NCI-H345 (cell line): ENCODE data around the gene CPSF6.
A peak's percentile ranks its signal among the peaks of the same experiment; 100 is the strongest.
"Not testable (repeated sequence)": the region's sequence is repeated elsewhere in the genome, so short reads cannot be mapped to it uniquely, and the experiment has no call there.

ENCODE experiments used
- DNase-seq: peaks from one replicate; lab custom pipeline; 2025; lab: John Stamatoyannopoulos, UW

The CPSF6 gene

DNA sequence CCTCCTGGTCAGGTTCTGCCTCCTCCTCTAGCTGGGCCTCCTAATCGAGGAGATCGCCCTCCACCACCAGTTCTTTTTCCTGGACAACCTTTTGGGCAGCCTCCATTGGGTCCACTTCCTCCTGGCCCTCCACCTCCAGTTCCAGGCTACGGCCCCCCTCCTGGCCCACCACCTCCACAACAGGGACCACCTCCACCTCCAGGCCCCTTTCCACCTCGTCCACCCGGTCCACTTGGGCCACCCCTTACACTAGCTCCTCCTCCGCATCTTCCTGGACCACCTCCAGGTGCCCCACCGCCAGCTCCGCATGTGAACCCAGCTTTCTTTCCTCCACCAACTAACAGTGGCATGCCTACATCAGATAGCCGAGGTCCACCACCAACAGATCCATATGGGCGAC lies 19.3 kb downstream of the CPSF6 start:
- no peak for DNase-seq

DNA sequence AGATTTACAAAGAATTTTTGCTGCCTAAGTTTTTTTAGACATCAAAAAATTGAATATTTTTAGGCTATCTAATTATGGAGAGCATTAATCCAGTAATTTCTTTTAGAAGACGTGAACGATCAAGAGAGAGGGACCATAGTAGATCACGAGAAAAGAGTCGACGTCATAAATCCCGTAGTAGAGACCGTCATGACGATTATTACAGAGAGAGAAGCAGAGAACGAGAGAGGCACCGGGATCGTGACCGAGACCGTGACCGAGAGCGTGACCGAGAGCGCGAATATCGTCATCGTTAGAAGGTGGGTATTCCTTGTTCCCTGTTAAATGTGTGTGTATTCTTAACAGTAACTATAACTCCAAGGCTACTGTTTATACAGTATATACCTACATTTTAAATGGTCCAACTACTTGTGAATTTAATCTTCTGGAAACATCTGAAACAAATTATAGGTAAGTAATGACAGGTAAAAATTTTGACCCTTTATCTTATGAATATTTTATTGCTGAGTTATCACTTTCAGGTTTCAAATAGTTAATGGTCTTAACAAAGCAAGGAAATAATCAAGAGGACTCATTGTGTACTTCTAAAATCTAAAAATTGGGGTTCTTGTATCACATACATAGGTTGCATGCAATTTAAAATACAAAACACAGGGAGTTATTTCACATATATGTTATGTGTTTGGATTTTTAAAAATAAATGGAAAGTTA lies 23.1 kb downstream of the CPSF6 start:
- no peak for DNase-seq

DNA sequence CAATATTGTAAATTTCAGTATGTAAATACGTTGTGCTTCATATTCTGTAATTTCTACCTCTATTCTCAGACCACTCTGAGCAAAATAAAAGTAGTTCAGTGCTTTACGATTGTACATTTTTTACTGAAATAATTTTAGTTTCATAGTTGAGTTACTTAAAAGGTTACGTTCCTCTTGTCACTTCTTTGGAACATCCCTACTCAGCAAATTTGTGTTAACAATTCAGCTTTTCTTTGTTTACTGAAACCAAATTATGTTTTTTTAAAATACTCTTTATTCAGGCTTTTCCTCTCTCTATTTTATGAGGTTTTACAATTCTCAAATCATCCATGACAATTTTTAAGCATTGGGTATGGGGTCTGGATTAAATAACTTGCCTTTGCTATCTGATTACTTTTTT lies 25.8 kb downstream of the CPSF6 start:
- DNase-seq, result no peak

DNA sequence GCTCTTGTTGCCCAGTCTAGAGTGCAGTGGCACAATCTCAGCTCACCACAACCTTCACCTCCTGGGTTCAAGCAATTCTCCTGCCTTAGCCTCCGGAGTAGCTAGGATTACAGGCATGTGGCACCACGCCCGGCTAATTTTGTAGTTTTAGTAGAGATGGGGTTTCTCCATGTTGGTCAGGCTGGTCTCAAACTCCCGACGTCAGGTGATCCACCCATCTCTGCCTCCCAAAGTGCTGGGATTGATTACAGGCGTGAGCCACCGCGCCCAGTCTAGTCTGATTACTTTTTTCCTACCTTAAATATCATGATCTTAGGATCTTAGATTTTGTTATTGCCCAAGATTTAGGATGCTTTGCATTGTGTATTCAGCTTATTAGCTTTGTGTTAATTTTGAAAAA lies 26.3 kb downstream of the CPSF6 start:
- not testable (repeated sequence) for DNase-seq

DNA sequence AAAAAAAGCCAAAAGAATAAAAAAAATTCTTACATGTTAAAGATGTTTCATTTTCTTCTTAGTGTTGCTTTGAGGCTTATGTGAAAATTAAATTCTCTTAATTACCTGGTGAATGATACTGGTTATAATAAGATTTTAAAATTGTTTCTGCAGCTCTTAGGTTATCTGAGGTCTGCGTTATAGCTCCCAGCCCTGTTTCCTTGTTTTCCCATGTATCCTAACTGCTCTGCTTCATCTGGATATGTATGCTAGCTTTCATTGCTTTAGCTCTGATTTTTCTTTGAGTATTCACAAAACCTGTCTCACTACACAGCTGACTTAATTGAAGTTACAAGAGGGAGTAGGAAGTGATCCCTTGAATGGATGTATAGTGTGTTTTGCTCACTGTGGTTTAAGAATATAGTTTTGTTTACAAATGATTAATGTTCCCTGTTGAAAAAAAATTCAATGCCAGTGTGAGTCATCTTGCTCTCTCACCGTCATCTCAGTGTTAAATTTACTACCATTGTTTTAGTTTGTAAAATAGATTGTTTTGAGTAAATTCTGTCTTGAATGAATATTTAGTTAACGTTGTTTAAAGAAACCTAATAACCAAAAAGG lies 26.8 kb downstream of the CPSF6 start:
- DNase-seq, result no peak

DNA sequence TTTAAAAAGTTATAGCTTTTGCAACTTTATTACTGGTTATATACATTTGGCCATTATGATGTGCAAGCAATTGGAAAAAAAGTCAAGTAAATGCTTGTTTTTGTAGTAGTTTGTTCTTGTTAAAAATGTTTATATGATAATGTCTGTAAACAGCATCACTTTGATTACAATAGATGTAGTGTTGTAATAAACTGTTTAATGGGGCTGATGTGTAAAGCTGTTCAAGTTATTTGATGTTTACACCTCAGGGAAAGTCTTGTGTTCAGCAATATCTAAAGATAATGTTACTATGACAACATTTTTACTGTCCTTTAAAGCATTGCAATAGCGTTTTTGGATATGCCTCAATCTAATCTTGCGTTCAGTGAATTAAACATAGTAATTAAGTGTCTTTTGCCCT lies 30.4 kb downstream of the CPSF6 start:
- DNase-seq, result no peak

DNA sequence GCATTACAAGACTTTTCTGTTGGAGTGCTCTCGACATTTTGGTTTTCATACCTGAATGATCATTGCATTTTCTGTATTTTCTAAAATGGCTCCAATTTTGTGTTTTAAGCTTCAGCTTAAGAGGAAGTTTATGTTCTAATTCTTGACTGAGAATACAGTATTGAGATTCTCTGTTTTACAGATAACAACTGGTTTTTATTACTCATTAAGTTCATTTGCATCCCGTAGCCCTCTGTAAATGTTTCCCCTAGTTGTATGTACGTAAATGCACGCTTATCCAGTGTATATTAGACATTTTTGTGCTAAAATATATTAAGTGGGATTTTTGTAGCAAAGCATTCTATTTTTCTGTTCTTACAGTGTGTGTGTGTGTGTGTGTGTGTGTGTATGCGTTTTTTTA lies 33.1 kb downstream of the CPSF6 start:
- DNase-seq, result no peak

DNA sequence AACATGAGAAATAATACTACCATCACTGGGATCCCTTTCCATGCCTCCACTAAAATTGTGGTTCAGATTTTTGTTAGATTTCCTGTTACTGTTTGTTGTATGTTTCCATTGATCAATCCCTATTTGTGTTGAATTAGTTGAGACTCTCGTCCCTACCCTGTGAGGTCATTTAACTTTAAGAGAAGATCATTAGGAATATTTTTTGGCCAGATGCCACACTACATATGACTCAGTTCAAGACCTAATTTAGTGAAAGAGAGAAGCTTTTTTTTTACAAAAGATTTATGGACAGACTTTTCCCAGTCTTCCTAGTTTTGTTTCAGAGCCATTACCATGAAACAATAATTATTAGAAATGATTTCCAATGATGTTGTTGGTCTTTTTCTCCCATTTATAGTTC lies 35.5 kb downstream of the CPSF6 start:
- DNase-seq, result no peak

DNA sequence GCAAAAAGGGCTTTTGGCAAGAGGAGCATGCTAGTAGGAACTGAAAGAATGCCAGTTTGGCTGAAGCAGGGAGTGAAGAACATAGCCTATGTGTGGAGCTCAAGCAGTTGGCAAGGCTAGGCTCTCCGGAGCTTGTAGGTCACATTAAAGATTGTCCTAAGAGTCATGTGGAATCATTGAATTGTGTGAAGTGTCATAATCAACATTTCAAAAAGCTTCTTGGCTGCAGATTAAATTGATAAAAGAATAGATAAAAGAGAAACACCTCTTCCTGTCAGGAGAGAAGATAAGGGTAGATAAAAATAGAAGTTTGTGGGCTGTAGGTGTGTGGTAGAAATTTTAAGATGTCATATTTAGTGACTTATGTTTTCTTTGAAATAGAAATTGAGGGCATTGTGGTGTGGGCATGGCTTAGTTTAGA lies 36.1 kb downstream of the CPSF6 start:
- DNase-seq, result no peak

DNA sequence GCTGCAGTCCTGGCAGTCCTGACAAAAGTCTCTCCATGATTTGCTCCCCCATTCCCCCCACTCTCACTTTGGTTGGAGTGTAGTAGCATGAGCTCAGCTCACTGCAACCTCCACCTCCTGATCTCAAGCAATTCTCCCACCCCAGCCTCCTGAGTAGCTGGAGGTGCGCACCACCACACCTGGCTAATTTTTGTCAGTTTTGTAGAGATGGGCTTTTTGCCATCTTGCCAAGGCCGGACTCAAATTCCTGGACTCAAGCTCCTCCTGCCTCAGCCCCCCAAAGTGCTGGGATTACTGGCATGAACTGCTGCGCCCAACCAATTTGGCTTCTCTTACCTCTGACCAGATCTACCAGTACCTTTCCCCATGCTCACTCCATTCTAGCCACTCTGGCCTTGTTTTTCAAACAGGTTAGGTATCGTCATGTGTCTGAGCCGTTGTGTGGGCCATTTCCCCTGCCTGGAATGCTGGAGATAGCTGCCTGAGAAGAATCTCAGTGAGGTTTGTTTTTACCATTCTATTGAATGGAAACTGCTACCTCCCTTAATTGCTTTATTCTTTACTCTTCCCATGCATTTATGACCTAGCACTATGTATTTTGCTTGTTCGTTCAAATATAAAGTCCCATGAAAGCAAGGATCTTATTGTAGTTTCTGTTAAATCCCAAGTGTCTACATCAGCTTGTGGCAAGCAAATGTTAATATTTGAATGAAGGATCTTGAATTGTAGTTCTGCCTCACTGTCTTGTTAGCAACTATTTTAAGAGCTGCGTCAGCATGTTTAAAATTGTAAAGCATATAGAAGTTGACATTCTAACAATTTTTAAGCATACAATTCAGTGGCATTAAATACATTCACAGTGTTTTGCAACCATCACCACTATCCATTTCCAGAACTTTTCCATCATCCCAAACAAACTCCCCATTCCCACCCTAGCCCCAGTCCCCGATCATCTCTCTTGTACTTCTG lies 39.7 kb downstream of the CPSF6 start:
- no peak for DNase-seq

DNA sequence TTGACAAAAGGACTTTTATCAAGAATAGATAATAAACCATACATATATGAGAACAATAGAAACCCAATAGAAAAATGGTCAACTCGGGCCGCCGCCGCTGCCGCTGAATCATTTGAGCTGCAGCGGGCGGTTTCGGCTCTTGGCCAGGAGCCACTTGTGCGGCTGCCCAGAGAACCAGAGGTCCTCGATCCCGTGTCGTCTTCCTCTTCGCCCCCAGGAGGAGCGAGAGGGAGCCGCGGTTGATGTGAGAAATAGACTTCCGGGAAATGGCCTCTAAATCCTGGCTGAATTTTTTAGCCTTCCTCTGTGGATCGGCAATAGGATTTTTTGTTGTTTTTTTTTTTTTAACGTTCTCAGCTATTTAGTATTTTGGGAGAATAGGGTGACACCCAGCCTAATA lies 44.8 kb downstream of the CPSF6 start:
- DNase-seq, result peak; percentile 34

DNA sequence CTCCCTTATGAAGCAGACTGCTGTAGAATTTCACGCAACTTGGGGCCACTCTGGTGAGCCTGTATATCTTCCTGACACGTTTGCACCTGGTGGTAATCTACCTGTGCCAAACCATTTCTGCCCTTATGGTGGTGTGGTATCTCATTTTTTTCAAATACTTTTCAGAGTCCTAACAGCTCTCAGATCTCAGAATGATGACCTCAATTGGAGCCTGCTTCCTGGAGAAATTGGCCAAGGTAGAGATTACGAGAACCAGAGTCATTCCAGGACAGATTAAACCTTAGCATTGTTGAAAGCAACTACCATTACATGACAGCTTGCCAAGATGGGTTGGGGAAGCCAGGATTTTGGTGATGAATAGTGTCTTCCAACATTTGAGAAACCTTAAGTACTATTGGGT lies 48.2 kb downstream of the CPSF6 start:
- DNase-seq, result no peak

DNA sequence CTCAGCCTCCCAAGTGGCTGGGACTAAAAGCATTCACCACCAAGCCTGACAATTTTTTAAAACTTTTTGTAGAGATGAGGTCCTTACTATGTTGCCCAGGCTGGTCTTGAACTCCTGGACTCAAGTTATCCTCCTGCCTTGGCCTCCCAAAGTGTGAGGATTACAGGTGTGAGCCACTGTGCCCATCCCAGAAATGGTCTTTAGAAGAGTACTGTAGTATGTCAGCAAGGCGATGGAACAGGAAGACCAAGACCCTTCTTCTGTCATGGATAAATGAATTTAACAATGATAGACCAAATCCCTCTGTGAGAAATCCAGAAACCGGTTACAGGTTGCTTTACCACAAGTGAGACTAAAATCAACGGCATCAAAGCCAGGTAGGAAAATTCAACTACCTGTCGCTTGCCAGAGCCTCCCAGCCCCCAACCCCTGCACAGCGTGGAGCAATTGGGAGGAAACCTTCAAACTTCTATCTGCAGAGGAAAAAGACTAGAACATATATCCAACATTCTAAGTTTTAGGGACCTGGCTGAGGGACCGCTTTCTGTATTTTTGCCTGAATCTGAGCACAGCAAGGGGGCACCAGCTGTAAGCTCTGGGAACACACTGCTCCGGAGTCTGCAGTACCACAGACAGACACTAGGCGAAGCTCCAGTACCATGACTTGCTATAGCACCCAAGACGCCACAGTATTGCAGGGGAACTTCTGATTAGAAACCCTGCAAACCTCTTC lies 51.3 kb downstream of the CPSF6 start:
- peak; percentile 77 for DNase-seq

DNA sequence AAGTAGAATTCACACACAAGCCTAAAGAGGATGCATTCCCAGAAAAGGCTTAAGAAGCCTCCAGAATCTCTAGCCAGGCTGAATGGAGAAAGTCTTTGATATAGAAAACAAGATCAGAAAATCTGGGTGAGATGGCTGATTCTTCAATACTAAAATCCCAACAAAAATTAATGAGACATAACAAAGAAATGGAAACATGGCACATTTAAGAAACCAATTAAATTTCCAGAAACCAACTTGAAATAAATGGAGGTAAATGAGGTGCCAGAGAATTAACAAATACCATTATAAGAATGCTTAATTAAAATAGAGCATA lies 51.9 kb downstream of the CPSF6 start:
- DNase-seq, result no peak

DNA sequence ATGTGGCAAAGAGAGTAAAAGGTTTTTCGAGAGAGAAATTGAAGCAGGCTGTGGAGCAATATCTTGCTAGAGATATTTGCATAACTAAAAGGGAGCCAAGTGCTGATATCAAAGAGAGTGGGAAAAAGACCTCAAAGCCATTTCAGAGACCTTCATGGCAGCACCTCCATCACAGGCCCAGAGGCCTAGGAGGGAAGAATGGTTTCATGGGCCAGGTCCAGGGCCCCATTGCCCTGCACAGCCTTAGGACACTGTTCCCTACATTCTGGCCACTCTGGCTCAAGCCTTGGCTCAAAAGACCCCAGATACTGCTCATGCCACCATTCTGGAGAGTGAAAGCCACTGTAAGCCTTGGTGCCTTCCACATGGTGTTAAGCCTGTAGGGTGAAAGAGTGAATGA lies 58.8 kb downstream of the CPSF6 start:
- no peak for DNase-seq

DNA sequence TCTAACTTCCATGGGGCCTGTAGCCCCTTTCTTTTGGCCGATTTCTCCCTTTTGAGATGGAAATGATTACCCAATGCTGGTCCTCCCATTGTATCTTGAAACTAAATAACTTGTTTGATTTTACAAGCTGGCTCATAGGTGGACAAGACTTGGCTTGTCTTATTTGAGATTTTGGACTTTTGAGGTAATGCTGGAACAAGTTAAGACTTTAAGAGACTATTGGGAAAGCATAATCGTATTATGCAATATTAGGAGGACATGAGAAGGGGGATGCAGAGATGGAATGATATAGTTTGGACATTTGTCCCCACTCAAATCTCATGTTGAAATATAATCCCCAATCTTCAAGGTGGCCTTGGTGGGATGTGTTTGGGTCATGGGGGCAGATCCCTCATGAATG lies 59.6 kb downstream of the CPSF6 start:
- no peak for DNase-seq

DNA sequence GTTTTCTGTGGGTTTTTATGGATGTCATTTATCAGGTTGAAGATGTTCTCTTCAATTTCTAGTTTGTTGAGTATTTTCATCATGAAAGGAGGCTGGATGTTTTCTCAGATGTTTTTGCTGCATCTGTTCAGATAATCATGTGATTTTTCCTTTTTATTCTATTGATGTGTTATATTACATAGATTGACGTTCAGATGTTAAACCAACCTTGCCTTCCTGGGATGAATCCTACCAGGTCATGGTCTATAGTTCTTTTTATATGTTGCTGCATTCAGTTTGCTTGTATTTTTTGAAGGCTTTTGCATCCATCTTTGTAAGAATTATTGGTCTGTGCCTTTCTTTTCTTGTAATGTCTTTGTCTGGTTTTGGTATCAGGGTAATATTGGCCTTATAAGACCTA lies 64.9 kb downstream of the CPSF6 start:
- no peak for DNase-seq

DNA sequence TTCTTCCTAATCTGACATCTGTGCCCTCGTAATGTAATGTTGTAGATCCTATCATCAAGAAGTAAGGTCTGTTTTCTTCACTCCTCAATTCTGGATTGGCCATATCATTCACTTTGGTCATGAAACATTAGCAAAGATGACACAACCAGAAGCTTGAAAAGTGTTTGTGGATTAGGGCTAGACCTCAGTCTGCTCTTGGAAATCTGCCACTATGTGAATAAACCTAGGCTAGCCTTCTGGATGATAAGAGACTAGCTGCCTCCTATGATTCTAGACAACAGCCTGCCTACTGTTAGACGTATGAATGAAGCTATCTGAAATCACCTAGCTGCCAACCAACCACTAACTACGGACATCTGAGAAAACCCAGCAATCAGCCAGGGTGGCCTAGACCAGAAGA lies 70.1 kb downstream of the CPSF6 start:
- no peak for DNase-seq

DNA sequence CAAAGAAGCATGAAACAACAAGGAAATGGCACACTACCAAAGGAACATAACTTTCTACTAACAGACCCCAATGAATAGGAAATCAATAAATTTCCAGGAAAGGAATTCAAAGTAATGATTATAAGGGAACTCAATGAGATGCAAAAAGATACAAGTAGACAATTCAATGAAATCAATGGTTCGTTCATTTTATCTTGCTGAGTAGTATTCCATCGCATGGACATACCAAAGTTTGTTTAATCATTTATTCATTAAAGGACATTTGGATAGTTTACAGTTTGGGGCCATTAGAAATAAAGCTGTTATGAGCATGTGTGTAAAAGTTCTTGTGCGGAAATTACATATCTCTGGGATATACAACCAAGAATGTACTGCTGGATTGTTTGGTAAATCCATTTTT lies 73.8 kb downstream of the CPSF6 start:
- DNase-seq, result no peak

DNA sequence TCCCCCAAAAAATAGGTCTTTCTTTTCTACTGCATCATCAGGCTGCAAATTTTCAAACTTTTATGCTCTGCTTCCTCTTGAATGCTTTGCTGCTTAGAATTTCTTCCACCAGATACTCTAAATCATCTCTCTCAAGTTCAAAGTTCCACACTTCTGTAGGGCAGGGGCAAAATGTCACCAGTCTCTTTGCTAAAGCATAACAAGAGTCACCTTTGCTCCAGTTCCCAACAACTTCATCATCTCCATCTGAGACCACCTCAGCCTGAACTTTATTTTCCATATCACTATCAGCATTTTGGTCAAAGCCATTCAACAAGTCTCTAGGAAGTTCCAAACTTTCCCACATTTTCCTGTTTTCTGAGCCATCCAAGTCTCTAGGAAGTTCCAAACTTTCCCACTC lies 77.4 kb downstream of the CPSF6 start:
- not testable (repeated sequence) for DNase-seq

DNA sequence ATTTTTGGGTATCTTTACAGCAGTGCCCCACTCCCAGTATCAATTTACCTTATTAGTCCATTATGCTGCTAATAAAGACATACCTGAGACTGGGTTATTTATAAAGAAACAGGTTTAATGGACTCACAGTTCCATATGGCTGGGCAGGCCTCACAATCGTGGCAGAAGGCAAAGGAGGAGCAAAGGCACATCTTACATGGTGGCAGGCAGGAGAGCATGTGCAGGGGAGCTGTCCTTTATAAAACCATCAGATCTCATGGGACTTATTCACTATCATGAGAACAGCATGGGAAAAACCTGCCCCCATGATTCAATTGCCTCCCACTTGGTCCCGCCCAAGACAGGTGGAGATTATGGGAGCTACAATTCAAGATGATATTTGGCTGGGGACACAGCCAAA lies 77.9 kb downstream of the CPSF6 start:
- DNase-seq, result not testable (repeated sequence)

DNA sequence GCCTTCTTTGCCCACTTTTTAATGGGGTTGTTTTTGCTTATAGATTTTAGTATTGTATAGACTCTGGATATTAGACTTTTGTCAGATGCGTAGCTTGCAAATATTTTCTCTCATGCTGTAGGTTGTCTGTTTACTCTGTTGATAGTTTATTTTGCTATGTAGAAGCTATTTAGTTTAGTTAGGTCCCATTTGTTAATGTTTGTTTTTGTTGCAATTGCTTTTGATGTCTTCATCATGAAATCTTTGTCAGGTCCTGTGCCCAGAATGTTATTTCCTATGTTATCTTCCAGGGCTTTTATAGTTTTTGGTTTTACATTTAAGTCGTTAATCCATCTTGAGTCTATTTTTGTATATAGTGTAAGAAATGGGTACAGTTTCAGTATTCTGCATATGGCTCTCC lies 78.9 kb downstream of the CPSF6 start:
- DNase-seq, result no peak
